ENCODE results near the gene SH2D1A.

Gene SH2D1A

GRCh38 chrX:124341396-124342132, 4.8 kb upstream of the SH2D1A start:
- Histone ChIP-seq H3K4me1 (no peaks in the 10 kb centered on the region), H3K27me3 (no peaks in the 10 kb centered on the region), H3K9me3 (no peaks in the 10 kb centered on the region), H3K27ac (no peak overlapping the region), H3K4me3 (no peak overlapping the region), H3K36me3 (no peaks in the 10 kb centered on the region)
- TF ChIP-seq CTCF (IDR thresholded peaks at IDR 0.05) = no peak
- intact Hi-C loops (cut with DNase I; ENCODE audit: low total_unique reads) = no loop called here
- no peak for DNase-seq

DNA sequence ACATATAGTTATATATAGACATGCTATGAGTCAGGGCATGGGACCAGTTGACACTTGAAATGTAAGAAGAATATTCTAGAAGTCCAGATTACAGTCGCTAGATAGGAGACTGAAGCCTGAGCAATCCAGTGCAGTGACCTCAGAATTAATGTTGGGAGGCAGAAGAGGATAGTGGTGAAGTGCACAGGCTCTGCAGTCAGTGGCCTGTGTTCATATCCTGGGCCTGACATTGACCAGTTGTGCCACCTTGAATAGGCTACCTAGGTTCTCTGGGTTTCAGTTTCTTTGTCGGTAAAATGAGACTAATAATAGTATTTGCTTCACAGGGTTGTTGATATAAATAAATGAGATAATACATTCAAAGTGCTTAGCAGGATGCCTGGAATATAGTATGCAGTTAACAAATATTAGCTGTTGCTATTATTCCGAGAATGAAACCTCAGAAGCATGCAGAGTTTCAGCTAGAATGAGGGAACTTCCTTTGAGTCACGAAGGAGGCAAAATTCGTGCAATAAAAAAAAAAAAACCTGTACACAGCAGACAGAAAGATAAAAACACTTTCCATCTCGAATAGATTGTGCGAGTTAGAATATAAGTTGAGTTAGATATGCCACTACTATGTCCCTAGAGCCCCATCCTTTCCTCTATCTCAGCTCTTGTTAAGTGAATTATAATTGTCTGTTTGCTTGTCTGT, 4.0 kb upstream of the SH2D1A start:
- intact Hi-C loops (cut with DNase I; ENCODE audit: low total_unique reads) = no loop called here
- no peaks in the 10 kb centered on the region for H3K36me3 ChIP-seq
- no peak overlapping the region for H3K27ac ChIP-seq
- H3K4me1 ChIP-seq = no peaks in the 10 kb centered on the region
- no peak for TF ChIP-seq CTCF (IDR thresholded peaks at IDR 0.05)
- DNase-seq = no peak
- no peaks in the 10 kb centered on the region for H3K27me3 ChIP-seq
- no peaks in the 10 kb centered on the region for H3K9me3 ChIP-seq
- H3K4me3 ChIP-seq = no peak overlapping the region

DNA sequence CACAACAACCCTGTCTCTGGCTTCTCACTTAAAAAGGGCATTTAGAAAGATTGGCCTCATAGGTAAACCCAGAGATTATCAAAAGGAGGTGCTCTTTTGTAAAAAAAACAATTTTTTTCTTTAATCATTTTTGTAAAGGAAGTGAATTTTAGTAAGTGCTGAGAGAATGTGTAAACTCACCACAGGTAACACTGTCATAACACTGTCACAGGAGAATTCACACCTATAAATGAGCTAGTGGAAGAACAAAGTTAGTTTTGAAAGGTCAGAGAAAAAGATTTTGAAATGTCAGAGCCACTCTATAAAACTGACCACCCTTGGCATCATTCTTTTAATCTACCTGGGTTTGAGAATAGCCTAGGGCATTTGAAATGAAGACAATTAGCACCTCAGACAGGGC, 3.3 kb upstream of the SH2D1A start:
- DNase-seq = no peak
- no peak for TF ChIP-seq CTCF (IDR thresholded peaks at IDR 0.05)
- no peak overlapping the region for H3K27ac ChIP-seq
- H3K4me1 ChIP-seq = no peaks in the 10 kb centered on the region
- no peak overlapping the region for H3K4me3 ChIP-seq
- H3K36me3 ChIP-seq = no peaks in the 10 kb centered on the region
- no peaks in the 10 kb centered on the region for H3K9me3 ChIP-seq
- intact Hi-C loops (cut with DNase I; ENCODE audit: low total_unique reads) = no loop called here
- H3K27me3 ChIP-seq = no peaks in the 10 kb centered on the region

DNA sequence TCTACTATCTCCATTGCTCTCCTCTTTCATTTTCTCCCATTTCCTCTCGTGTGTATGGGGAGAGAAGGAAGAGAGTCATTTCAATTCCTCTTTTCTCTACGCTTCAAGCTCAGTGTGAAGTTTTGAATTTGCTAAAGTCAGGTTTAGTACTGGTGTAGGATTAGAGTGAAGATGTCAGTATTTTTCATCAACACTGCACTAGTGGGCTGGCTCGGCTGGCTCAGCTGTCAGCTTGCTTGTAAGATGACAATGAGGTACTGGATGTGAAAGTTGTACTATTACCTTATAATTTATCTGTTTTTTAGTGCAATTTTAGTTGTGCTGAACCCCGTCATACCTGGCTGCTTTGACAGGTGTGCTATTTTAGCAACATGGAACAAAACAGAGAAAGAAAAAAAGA, 2.1 kb upstream of the SH2D1A start:
- intact Hi-C loops (cut with DNase I; ENCODE audit: low total_unique reads) = no loop called here
- Histone ChIP-seq H3K27me3 (no peaks in the 10 kb centered on the region), H3K27ac (no peak overlapping the region), H3K36me3 (no peaks in the 10 kb centered on the region), H3K4me1 (no peaks in the 10 kb centered on the region), H3K4me3 (no peak overlapping the region), H3K9me3 (no peaks in the 10 kb centered on the region)
- DNase-seq = no peak
- TF ChIP-seq CTCF (IDR thresholded peaks at IDR 0.05) = no peak

DNA sequence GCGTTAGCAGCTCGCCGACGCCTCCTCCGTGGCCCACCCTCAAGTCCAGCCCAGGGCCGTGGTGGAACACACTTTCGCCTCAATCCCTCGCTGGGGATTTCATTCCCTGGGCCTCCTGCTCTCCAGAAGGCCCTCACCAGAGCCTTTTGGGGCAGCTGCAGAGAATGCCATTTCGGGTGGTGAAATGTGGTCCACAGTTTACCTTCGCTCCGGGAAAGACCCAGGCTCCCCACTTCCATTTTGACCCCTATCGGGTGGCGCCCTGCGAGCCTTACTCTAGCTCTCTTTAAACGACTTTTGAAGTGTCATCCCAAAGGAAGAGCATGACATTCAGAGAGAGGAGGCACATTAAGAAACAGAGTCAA, 496 bp downstream of the SH2D1A start:
- H3K27me3 ChIP-seq = no peaks in the 10 kb centered on the region
- H3K4me1 ChIP-seq = no peaks in the 10 kb centered on the region
- DNase-seq = no peak
- H3K27ac ChIP-seq = no peak overlapping the region
- no peaks in the 10 kb centered on the region for H3K9me3 ChIP-seq
- no peaks in the 10 kb centered on the region for H3K36me3 ChIP-seq
- no peak overlapping the region for H3K4me3 ChIP-seq
- intact Hi-C loops (cut with DNase I; ENCODE audit: low total_unique reads) = no loop called here
- no peak for TF ChIP-seq CTCF (IDR thresholded peaks at IDR 0.05)
